ENCODE results near the gene SH3BGRL2.

- TF ChIP-seq POLR2AphosphoS5 (IDR thresholded peaks at IDR 0.05; ENCODE audit: borderline replicate concordance, low read depth, low read length) (no peak), EZH2 (IDR thresholded peaks at IDR 0.05) (no peak), FOXP2 (optimal IDR thresholded peaks at IDR 0.05; ENCODE audit: control extremely low read depth, extremely low read length, insufficient read depth) (no peak)
Observed at GRCh38 chr6:79612457-79612856, 18.7 kb upstream of the SH3BGRL2 start.

All from SK-N-MC (cell line).